MM.1S (cell line): Measurements from ENCODE around the gene RHOB.

Experiments
- DNase-seq: peaks from one replicate; pipeline ENCODE4 v3.0.0-alpha.2; 2015
- H2AFZ ChIP-seq: fragments of 300-600 bp; sonication (generic); 2 replicates; pipeline ENCODE4 v1.6.0; 2016; ENCODE audit warnings: antibody characterized with exemption, low read length
- H3F3A ChIP-seq: fragments of 300-600 bp; sonication (generic); 2 replicates; pipeline ENCODE4 v1.6.1; 2016; ENCODE audit warnings: mild to moderate bottlenecking, antibody characterized with exemption, low read length, moderate library complexity, mixed read lengths; ENCODE audit not compliant: insufficient read depth
- H3K27ac ChIP-seq: fragments of 300-600 bp; sonication (generic); 2 replicates; pipeline ENCODE4 v1.5.1; 2016; ENCODE audit warnings: mild to moderate bottlenecking, low read length
- H3K27me3 ChIP-seq: fragments of 300-600 bp; sonication (generic); replicated peaks from 2 replicates; pipeline ENCODE4 v1.6.0; 2016; ENCODE audit warnings: low read length; ENCODE audit not compliant: insufficient read depth
- H3K36me3 ChIP-seq: fragments of 300-600 bp; sonication (generic); replicated peaks from 2 replicates; pipeline ENCODE4 v1.6.1; 2016; ENCODE audit warnings: mild to moderate bottlenecking, low read length, mixed read lengths; ENCODE audit not compliant: insufficient read depth
- H3K4me1 ChIP-seq: fragments of 300-600 bp; sonication (generic); 2 replicates; pipeline ENCODE4 v1.6.1; 2016; ENCODE audit warnings: low read length, mixed read lengths
- H3K4me2 ChIP-seq: fragments of 300-600 bp; sonication (generic); 2 replicates; pipeline ENCODE4 v1.6.0; 2016; ENCODE audit warnings: low read depth, low read length
- H3K4me3 ChIP-seq: fragments of 300-600 bp; sonication (generic); 2 replicates; pipeline ENCODE4 v1.5.1; 2016; ENCODE audit warnings: low read length, mixed read lengths
- H3K79me2 ChIP-seq: fragments of 300-600 bp; sonication (generic); 2 replicates; pipeline ENCODE4 v1.6.1; 2016; ENCODE audit warnings: mixed run types, low read length, mixed read lengths
- H3K9ac ChIP-seq: fragments of 300-600 bp; sonication (generic); 2 replicates; pipeline ENCODE4 v1.6.1; 2016; ENCODE audit warnings: low read length, mixed read lengths
- H3K9me2 ChIP-seq: fragments of 300-600 bp; sonication (generic); replicated peaks from 2 replicates; pipeline ENCODE4 v1.6.1; 2016; ENCODE audit warnings: mild to moderate bottlenecking, low read length, mixed read lengths; ENCODE audit not compliant: insufficient read depth
- H3K9me3 ChIP-seq: fragments of 300-600 bp; sonication (generic); replicated peaks from 2 replicates; pipeline ENCODE4 v1.6.1; 2016; ENCODE audit warnings: mild to moderate bottlenecking, low read length, mixed read lengths; ENCODE audit not compliant: insufficient read depth
- H4K20me1 ChIP-seq: fragments of 300-600 bp; sonication (generic); 2 replicates; pipeline ENCODE4 v1.6.1; 2016; ENCODE audit warnings: mild to moderate bottlenecking, low read length, moderate library complexity, mixed read lengths; ENCODE audit not compliant: insufficient read depth
- EZH2 ChIP-seq: fragments of 300-600 bp; sonication (generic); optimal IDR thresholded peaks from 2 replicates; pipeline ENCODE3; 2017; ENCODE audit warnings: low read depth, mild to moderate bottlenecking, antibody characterized with exemption, low read length, mixed read lengths
- EZH2phosphoT487 ChIP-seq: fragments of 300-600 bp; sonication (generic); IDR thresholded peaks from 2 replicates; pipeline ENCODE4 v1.6.1; 2018; ENCODE audit warnings: antibody characterized with exemption, low read length
- TF ChIP-seq, protein P1 (sequence below): fragments of 300-600 bp; sonication (generic); IDR thresholded peaks from 2 replicates; pipeline ENCODE4 v1.5.1; 2016; ENCODE audit warnings: antibody characterized with exemption, low read length, mixed read lengths

Gene RHOB

DNA sequence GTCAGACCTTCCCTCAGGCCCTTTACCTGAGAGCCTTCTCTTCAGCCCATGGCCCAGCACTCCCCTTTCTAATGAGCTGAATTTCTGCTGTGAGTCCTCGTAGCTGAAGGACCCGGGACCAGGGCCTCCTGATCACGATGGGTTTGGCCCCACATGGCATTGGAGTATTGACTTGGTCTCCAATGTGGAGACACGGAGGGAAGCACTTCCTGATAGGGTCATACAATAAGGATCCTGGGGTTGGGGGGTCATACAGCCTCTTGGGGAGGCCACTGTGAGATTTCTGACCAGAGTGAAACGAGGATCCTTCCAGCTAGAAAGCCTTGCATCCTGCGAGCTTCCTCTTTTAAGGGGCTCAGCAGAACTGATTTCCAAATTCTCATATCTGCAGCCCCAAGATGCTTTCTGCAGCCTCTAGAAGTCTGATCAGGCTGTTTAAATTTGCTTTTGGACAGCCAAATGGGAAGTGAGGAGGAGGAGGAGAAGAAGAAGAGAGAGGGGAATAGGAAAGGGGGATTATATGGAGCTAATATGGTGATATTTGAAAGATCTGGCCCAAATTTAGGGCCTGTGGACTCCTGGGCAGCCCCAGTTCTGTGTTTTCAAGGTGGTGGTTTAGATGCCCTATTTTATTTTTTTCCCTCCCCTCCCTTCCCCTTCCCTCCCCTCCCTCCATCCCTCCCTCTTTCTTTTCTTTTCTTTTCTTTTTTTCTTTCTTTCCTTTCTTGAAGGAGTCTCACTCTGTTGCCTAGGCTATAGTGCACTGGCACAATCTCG is 38.9 kb downstream of the RHOB start:
- Histone ChIP-seq H3K4me1 (peaks cover 15% of the 10 kb centered on the region; the same call in 1 of the 2 replicates), H3K79me2 (no peaks in the 10 kb centered on the region), H3F3A (no peaks in the 10 kb centered on the region), H2AFZ (no peak overlapping the region), H3K9me3 (no peaks in the 10 kb centered on the region), H3K4me2 (no peak overlapping the region), H3K27me3 (no peaks in the 10 kb centered on the region), H3K27ac (no peak overlapping the region), H3K4me3 (no peak overlapping the region), H4K20me1 (no peaks in the 10 kb centered on the region), H3K9ac (no peak overlapping the region), H3K36me3 (no peaks in the 10 kb centered on the region), H3K9me2 (no peaks in the 10 kb centered on the region)
- DNase-seq, result no peak
- no peak for TF ChIP-seq EZH2
- no peak for TF ChIP-seq EZH2phosphoT487
- TF ChIP-seq, protein P1, sequence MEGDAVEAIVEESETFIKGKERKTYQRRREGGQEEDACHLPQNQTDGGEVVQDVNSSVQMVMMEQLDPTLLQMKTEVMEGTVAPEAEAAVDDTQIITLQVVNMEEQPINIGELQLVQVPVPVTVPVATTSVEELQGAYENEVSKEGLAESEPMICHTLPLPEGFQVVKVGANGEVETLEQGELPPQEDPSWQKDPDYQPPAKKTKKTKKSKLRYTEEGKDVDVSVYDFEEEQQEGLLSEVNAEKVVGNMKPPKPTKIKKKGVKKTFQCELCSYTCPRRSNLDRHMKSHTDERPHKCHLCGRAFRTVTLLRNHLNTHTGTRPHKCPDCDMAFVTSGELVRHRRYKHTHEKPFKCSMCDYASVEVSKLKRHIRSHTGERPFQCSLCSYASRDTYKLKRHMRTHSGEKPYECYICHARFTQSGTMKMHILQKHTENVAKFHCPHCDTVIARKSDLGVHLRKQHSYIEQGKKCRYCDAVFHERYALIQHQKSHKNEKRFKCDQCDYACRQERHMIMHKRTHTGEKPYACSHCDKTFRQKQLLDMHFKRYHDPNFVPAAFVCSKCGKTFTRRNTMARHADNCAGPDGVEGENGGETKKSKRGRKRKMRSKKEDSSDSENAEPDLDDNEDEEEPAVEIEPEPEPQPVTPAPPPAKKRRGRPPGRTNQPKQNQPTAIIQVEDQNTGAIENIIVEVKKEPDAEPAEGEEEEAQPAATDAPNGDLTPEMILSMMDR, result no peak

DNA sequence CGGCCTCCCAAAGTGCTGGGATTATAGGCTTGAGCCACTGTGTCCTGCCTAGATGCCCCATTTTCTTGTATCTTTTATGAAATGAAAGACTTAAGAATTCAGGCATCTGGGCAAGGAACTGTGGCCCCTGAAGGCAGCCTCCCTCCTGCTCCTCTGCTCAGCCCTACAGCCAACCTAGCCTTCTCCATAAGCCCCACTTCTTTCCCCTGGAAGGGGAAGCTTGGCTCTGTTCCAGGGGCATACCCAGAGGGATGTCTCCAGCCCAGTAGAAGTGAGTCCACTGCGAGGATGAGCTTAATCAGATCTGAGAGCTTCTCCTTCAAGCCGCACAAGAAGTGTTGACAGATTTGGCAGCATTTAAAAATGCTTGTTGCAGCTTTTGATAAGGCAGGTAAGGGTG is 39.7 kb downstream of the RHOB start:
- no peaks in the 10 kb centered on the region for H3K9me3 ChIP-seq
- H3K27me3 ChIP-seq, result no peaks in the 10 kb centered on the region
- H3K79me2 ChIP-seq, result no peaks in the 10 kb centered on the region
- no peak overlapping the region for H3K9ac ChIP-seq
- no peaks in the 10 kb centered on the region for H3K9me2 ChIP-seq
- peaks cover 15% of the 10 kb centered on the region; the same call in 1 of the 2 replicates for H3K4me1 ChIP-seq
- H3K27ac ChIP-seq, result no peak overlapping the region
- H4K20me1 ChIP-seq, result no peaks in the 10 kb centered on the region
- no peaks in the 10 kb centered on the region for H3F3A ChIP-seq
- no peak overlapping the region for H3K4me3 ChIP-seq
- H3K4me2 ChIP-seq, result no peak overlapping the region
- H2AFZ ChIP-seq, result no peak overlapping the region
- TF ChIP-seq, protein P1, result no peak
- no peak for TF ChIP-seq EZH2
- no peak for TF ChIP-seq EZH2phosphoT487
- no peaks in the 10 kb centered on the region for H3K36me3 ChIP-seq
- no peak for DNase-seq

DNA sequence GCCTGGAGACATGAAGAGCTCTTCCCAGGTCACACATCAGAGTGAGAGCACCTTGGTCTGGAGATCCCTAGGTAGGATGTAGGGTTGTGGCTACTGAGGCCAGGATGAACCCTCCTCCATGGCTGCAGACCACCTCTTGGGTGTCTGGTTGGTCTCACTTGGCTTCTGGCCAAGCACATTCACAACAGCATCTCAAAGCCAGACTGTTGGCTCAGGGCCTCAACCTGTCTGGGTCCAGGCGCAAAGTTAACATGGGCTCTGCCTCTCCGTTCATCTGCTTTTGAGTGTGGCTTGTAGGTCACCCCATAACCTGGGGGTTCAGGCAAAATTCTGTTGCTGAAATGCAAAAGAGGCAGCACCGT is 40.1 kb downstream of the RHOB start:
- TF ChIP-seq EZH2, result no peak
- TF ChIP-seq, protein P1, result no peak
- no peak for TF ChIP-seq EZH2phosphoT487
- H3K27me3 ChIP-seq, result no peaks in the 10 kb centered on the region
- no peaks in the 10 kb centered on the region for H3K79me2 ChIP-seq
- H3K27ac ChIP-seq, result no peak overlapping the region
- H3K36me3 ChIP-seq, result no peaks in the 10 kb centered on the region
- H2AFZ ChIP-seq, result no peak overlapping the region
- no peak for DNase-seq
- H3K9ac ChIP-seq, result no peak overlapping the region
- no peaks in the 10 kb centered on the region for H4K20me1 ChIP-seq
- no peak overlapping the region for H3K4me2 ChIP-seq
- peaks cover 15% of the 10 kb centered on the region; the same call in 1 of the 2 replicates for H3K4me1 ChIP-seq
- no peaks in the 10 kb centered on the region for H3K9me3 ChIP-seq
- no peak overlapping the region for H3K4me3 ChIP-seq
- H3F3A ChIP-seq, result no peaks in the 10 kb centered on the region
- no peaks in the 10 kb centered on the region for H3K9me2 ChIP-seq
